GM18868 (cell line): Measurements from ENCODE around the gene PABPN1L.

Experiments used
- ATAC-seq: cut with Tn5 transposase; IDR thresholded peaks from one replicate; pipeline ENCODE4 v1.9.1; 2021; ENCODE audit warnings: mild to moderate bottlenecking, moderate library complexity; ENCODE audit not compliant: unreplicated experiment

PABPN1L gene

GRCh38 chr16:88815227-88815626 lies 51.2 kb downstream of the PABPN1L start:
- ATAC-seq = no peak

GRCh38 chr16:88814144-88814502 lies 52.3 kb downstream of the PABPN1L start:
- ATAC-seq = no peak
